NCI-H146 (cell line): ENCODE data around the gene MRPS34.

Experiments used
- DNase-seq: peaks from one replicate; lab custom pipeline; 2025; lab: John Stamatoyannopoulos, UW

The MRPS34 gene

GRCh38 chr16:1769402-1770300 lies 3.3 kb downstream of the MRPS34 start:
- no peak for DNase-seq

GRCh38 chr16:1768767-1769401 lies 4.0 kb downstream of the MRPS34 start:
- DNase-seq = no peak

GRCh38 chr16:1768061-1768766 lies 4.7 kb downstream of the MRPS34 start:
- no peak for DNase-seq

- no peak for DNase-seq
Observed at GRCh38 chr16:1767116-1767994, 5.6 kb downstream of the MRPS34 start.

- DNase-seq = no peak
Observed at GRCh38 chr16:1766701-1767100, 6.2 kb downstream of the MRPS34 start.

- no peak for DNase-seq
Observed at GRCh38 chr16:1766231-1766630, 6.7 kb downstream of the MRPS34 start.

GRCh38 chr16:1765826-1766225 lies 7.1 kb downstream of the MRPS34 start:
- no peak for DNase-seq

- DNase-seq = no peak
Observed at GRCh38 chr16:1764971-1765370, 8.0 kb downstream of the MRPS34 start.

- no peak for DNase-seq
Observed at GRCh38 chr16:1763521-1764511, 9.1 kb downstream of the MRPS34 start.

GRCh38 chr16:1762879-1763520 lies 9.9 kb downstream of the MRPS34 start:
- DNase-seq = no peak

- DNase-seq = no peak
Observed at GRCh38 chr16:1762196-1762878, 10.6 kb downstream of the MRPS34 start.

- no peak for DNase-seq
Observed at GRCh38 chr16:1761751-1762150, 11.2 kb downstream of the MRPS34 start.

- no peak for DNase-seq
Observed at GRCh38 chr16:1760911-1761310, 12.0 kb downstream of the MRPS34 start.

GRCh38 chr16:1759511-1759910 lies 13.4 kb downstream of the MRPS34 start:
- no peak for DNase-seq

GRCh38 chr16:1758923-1759322 lies 14.0 kb downstream of the MRPS34 start:
- no peak for DNase-seq

- no peak for DNase-seq
Observed at GRCh38 chr16:1757714-1758461, 15.0 kb downstream of the MRPS34 start.

- DNase-seq = no peak
Observed at GRCh38 chr16:1754204-1754603, 18.7 kb downstream of the MRPS34 start.

- DNase-seq = no peak
Observed at GRCh38 chr16:1752853-1753252, 20.1 kb downstream of the MRPS34 start.

- no peak for DNase-seq
Observed at GRCh38 chr16:1751946-1752345, 21.0 kb downstream of the MRPS34 start.
